ENCODE data around the gene WFDC5.

- TF ChIP-seq ZNF549 (tag by site-specific recombination; IDR thresholded peaks at IDR 0.05) (no peak), ZNF664 (tag by site-specific recombination; IDR thresholded peaks at IDR 0.05) (no peak), ZBTB20 (tag by site-specific recombination; IDR thresholded peaks at IDR 0.05) (no peak), ATF2 (tag by site-specific recombination; IDR thresholded peaks at IDR 0.05; ENCODE audit: low read depth) (no peak), ZNF561 (tag by site-specific recombination; IDR thresholded peaks at IDR 0.05; ENCODE audit: borderline replicate concordance) (no peak), REST (tag by site-specific recombination; IDR thresholded peaks at IDR 0.05) (no peak)
- TF ChIP-seq, protein P1, sequence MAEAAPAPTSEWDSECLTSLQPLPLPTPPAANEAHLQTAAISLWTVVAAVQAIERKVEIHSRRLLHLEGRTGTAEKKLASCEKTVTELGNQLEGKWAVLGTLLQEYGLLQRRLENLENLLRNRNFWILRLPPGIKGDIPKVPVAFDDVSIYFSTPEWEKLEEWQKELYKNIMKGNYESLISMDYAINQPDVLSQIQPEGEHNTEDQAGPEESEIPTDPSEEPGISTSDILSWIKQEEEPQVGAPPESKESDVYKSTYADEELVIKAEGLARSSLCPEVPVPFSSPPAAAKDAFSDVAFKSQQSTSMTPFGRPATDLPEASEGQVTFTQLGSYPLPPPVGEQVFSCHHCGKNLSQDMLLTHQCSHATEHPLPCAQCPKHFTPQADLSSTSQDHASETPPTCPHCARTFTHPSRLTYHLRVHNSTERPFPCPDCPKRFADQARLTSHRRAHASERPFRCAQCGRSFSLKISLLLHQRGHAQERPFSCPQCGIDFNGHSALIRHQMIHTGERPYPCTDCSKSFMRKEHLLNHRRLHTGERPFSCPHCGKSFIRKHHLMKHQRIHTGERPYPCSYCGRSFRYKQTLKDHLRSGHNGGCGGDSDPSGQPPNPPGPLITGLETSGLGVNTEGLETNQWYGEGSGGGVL (tag by site-specific recombination; IDR thresholded peaks at IDR 0.05) = no peak
Observed at GRCh38 chr20:45098103-45098773, 16.7 kb downstream of the WFDC5 start.
